Left colon (tissue), 2 donors: ENCODE results near the gene ZDHHC11. TPM values are rescaled to one million over a fixed set of nuclear protein-coding genes. Genes with fewer than 3 reads are reported as not detected.
"Not testable (repeated sequence)": the region's sequence is repeated elsewhere in the genome, so short reads cannot be mapped to it uniquely, and the experiment has no call there.

Source experiments
- ATAC-seq: fragments of 200-7000 bp; cut with Tn5 transposase; one replicate; pipeline ENCODE4 v1.9.1; 2020; ENCODE audit warnings: mild to moderate bottlenecking, moderate library complexity
- DNase-seq, 2 donors: peaks; one replicate each; pipeline ENCODE4 v3.0.0-alpha.2; 2020
- intact Hi-C, 2 donors: fragments of 100-400 bp; cut with DNase I in 1 of 2; cut with micrococcal nuclease in 1 of 2; formaldehyde crosslinking; loops; one replicate each; pipeline versions ENCODE4 v1.11.2 to v1.14.0; 2022; cut with DNase I, micrococcal nuclease
- total RNA-seq, 2 donors: library from RNA; stranded (reverse); fragmentation: NEBNext Ultra II Directional; extraction: Animal tissue kit (Norgen Biotek cat#: 25700); gene quantifications; one replicate each; pipeline ENCODE4 v1.2.1, GENCODE V29; 2021
- donor health status: DM: no; HTN: no; CAD: no.
- donor health status: DM: yes; HTN: yes; CAD: no.

Gene ZDHHC11
- total RNA-seq, 2 donors from 2014 or later: 2.7 to 27.8 TPM

DNA sequence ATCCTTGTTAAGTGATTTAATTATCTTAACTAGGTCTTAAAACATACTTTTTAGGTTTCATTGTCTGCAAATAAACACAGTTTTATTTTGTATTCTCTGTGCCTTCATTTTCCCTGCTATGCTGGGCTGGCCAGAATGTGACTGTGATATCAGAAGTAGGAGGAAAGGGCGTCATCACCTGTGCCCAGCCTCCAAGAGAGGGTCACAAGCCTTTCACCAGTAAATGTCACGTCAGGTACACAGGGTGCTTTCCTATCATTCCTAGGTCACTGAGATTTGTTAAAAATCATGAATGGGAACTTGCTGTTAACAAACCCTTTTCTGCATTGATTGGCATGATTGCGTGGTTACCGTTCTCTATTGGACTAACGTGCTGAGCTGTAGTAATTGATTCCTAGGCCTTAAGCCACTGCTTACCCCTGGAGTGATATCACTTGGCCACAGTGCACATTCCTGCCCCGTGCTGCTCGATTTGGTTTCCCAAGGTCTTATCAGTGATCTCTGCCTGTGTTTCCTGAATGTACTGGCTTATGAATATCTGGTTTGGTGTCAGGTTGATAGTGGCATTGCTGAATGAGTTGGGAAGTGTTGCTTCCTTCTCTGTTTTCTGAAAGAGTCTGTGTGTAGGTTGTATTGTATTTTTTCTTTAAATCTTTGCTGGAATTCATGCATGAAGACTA lies 14.7 kb downstream of the ZDHHC11 start:
- intact Hi-C loops, DNase-seq: not testable (repeated sequence)
- ATAC-seq: peak; percentile 28

DNA sequence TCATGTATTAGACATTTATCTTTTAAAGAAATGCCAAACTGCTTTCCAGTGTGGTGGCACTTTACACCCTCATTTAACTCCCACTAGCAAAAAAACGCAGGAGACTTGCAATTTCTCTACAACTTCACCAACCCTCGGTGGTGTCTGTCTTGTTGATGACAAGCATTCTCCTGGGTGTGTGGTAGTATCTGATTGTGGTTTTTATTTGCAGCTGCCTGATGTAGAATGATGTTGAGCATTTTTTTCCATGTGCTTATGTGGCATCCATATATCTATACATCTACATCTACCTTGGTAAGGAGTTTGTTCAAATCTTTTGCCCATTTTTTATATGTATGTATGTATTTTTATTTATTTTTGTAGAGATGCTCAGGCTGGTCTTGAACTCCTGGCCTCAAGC lies 16.8 kb downstream of the ZDHHC11 start:
- intact Hi-C loops, DNase-seq, ATAC-seq: not testable (repeated sequence)

DNA sequence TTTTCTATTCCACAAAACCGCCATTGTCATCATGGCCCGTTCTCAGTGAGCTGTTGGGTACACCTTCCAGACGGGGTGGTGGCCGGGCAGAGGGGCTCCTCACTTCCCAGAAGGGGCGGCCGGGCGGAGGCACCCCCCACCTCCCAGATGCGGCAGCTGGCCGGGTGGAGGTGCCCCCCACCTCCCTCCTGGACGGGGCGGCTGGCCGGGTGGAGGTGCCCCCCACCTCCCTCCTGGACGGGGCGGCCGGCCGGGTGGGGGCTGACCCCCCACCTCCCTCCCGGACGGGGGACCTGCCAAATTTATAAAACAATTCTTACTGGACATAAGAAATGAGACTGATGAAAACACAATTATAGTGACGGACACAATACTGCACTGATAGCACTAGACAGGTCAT lies 22.6 kb downstream of the ZDHHC11 start:
- DNase-seq, intact Hi-C loops, ATAC-seq: not testable (repeated sequence)

DNA sequence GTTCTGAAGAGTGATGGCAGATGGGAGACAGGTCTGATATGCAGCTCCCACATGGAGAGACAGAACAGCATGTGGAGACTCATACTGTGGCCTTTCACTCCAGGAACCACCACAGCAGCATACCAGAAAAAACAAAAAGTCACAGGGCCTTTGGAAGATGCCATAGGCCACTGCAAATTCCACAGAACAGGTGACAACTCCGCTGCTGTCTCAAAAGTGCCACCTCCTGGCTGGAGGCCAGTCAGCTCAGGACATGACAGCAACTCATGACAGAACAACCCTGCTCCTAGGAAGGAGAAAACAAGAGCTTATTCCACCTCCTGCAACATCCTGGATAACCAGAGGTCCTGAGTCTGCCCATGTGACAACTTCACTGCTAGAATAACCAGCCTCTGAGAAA lies 25.2 kb downstream of the ZDHHC11 start:
- DNase-seq (peak in 1 of 2 donors; percentile 55), ATAC-seq (peak; percentile 71)
- intact Hi-C loops: not testable (repeated sequence)

DNA sequence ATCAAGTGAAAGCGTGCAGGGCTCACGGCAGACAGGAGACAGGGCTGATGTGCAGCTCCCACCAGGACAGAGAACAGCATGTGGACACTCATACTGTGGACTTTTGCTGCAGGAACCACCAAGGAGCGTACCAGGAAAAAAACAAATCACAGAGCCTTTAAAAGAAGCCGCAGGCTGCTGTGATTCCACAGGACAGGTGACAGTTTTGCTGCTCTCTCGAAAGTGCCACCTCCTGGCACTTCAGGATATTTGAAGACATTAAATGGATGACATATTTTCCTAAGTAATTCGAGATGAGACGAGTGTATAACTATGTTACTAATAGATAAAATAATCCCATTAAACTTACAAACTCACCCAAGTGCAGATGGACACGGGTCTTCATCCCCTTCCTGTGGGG lies 29.3 kb downstream of the ZDHHC11 start:
- DNase-seq (no peak), ATAC-seq (peak; percentile 52)
- intact Hi-C loops: no loop called here

DNA sequence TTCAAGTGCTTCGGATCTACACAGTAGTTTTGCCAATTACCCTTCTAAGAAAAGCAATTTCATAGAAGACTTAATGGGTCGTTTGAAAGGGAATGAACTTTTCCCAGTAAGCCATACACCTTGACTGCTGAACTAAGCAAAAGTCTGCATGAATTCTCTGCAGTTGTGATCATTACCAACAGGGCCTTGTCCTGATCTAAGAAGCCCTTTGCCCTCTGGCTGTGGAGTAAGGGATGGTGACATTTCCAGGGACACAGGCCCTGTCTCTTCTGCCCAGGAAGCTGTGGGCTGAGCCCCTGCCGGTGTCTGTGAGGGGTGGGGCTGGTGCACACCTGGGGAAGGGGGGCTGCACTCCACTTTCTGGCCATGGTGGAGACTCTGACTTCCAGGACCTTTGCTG lies 30.5 kb downstream of the ZDHHC11 start:
- ATAC-seq (no peak), DNase-seq (no peak)
- intact Hi-C loops: no loop called here

DNA sequence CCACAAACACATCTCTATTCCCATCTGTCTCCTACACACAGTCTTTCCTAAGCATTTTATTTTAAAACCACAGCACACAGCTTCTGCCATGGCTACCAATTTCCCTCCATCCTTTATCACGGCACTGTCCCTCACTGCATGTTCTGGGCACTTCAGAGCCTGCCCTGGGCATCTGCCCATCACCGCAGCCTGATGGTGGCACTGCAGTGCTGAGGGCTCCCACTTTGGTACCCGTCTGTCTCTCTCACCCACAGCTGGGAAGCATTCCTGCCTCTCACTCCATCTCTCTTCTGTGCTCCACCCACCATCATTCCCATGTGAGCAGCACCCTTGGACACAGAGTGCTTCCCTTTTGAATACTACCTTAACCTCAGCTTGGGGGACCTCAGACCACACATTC lies 31.7 kb downstream of the ZDHHC11 start:
- no peak for ATAC-seq
- DNase-seq: no peak
- intact Hi-C loops: no loop called here

DNA sequence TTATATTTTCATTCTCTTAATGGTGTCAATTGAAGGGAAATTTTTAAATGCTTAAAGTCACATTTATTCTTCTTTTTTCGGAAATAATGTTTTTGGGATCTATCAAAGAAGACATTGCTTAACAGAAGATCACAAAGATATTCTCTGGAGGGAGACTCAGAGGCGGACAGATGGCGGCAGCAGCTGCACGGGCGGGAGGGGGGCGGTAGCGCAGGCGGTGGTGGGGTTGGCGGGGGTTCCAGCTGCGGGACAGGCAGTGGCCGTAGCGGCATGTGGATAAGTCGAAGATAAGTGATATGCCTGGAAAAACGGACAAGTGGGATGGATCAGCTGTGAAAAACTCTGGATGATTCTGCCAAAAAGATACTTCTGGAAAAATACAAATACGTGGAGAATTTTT lies 34.6 kb downstream of the ZDHHC11 start:
- no peak for DNase-seq
- ATAC-seq: no peak
- intact Hi-C loops: no loop called here

DNA sequence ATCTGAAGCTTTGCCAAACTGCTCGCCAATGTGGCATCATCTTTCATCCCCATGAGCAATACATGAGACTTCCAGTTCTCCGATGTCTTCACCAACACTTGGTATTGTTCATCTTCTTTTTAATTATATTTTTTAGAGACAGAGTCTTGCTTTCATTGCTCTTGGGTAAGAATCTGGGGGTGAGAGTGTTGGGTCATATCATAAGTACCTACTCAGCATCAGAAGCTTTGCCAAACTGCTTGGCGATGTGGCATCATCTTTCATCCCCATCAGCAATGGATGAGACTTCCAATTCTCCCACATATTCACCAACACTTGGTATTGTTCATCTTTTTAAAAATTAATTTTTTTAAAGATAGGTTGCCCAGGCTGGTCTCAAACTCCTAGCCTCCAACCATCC lies 35.3 kb downstream of the ZDHHC11 start:
- intact Hi-C loops: no loop called here
- ATAC-seq (no peak), DNase-seq (no peak)

DNA sequence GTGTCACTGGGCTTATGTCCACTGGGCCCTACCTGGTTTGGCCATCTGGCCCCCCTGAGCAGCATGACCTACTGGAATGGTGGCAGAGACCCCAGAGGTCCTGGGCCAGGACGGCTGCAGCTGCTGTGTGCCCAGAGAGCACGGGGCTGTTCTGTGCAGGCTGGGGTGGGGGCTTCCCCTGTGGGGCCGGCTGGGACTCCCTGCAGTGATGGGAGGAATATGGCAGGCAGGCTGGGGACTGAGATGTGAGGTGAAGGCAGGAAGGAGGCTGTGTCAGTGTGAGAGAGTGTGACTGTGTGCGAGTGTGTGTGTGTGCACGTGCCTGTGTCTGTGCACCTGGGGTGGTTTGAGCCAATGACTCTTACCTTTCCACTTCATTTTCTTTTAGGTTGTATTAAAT lies 37.2 kb downstream of the ZDHHC11 start:
- ATAC-seq, intact Hi-C loops, DNase-seq: not testable (repeated sequence)

DNA sequence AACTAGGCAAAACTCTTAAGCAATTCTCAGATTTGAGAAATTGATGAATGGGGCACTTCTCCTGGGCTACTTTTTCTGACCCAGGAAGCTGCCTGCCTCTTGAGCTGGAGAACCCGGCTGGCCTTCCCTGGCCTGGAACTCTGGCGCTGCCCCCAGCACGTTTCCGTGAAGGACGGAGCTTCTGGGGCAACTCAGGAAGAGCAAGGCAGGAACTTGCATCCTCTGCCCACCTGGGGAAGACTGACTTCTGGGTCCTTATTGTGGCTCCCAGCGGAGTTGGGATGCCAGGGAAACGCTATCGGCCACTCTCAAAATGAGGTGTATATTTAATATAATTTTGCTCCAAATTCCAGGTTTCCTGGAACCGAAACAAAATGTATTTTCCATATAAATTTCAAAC lies 39.4 kb downstream of the ZDHHC11 start:
- ATAC-seq, intact Hi-C loops, DNase-seq: not testable (repeated sequence)

DNA sequence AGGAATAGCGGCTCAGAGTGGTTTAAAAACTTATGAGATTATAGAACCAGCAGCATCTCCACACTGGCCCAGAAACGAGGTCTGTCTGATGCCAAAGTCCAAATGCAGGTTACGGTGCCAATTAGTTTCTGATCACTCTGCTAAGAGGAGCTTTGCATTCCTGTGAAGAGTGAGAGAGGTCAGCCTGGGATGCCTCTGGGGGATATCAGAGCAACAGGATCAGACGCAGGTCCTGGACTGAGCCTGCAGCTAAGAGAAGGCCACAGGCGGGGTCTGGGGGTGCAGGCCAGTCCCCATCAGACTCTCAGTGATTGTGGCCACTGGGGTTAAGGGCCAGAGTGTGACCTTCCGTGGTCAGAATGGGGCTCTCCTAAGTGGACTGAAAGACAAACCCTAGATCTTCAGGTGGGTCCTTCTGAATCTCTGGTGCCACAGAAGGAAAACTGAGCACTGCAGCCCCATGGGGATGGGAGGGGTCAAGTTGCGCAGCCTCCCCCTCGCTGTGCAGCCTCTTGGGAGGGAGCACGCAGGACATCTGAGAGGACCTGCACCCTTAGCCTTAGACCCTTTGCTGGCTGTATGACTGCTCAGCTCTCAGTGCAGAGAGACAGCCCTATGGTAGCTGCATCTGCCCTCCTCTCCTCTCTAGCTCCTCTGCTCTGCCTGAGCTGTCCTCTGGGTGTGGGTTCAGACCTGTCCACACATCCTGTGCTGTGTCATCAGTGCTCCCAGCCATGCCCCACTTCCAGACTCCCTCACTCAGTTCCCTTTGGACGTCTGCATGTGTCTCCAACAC lies 42.9 kb downstream of the ZDHHC11 start:
- ATAC-seq, intact Hi-C loops, DNase-seq: not testable (repeated sequence)

DNA sequence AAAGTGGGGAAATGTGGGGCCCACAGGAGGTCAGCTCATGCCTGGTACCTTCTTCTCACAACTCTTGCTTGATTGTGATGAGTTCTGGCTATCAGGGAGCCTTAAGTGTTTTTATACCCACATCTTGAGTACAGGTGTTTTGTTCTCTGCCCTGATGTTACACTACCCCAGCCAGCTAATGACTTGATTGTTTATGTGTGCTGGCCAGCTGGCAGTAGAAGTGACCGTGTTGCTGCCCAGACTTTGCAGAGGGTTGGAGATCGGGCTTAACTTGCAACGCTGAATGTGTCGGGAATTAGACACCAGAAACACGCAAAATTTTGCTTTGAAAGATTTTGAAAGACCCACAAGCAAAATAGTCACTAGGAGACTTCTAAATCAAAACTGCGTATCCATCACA lies 49.3 kb downstream of the ZDHHC11 start:
- ATAC-seq (no peak), DNase-seq (no peak)
- intact Hi-C loops: no loop called here

DNA sequence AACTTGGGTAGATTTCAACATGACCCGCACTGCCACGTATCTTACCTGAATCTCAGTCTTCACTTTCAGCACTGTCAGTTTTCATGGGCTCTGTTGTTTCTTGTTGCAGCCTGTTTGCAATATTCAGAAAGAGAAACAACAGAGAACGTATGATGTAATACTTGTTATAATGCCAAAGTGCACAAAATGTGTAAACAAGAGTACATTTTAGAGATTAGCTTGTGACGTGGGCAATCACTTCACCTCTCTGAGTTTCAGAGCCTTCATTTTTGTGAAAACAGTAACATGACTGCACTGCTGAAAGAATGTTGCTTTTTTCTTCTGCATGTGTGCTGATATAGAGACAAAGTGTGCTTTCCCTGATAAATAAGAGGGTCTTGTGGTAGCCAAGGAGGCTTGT lies 49.7 kb downstream of the ZDHHC11 start:
- intact Hi-C loops, DNase-seq, ATAC-seq: not testable (repeated sequence)

DNA sequence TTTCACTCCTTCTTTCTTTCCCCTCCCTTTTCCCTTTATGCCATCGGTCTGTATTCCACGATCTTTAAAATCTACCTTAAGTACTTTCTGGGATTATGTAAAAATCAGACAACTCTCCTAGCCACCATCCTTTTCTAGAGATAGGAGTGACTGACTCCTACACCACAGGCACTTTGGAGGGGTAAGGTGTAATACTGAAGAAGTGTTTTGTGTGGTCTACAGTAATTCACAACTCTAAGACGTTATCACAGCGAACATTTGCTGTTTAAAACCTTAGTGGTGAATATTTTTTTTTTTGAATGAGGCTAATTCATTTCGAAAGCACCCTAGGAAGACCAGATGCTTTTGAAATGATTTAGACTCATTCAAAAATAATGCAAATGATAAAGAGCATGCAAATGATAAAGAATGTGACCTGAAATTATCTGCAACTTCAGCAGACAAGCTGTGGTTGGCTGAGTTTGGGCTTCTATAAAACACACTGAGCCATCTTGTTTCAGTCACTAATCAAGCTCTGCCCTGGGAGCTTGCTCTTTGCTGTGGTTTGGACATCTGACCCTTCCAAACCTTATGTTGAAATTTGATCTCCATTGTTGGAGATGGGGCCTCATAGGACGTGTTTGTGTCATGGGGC lies 52.2 kb downstream of the ZDHHC11 start:
- ATAC-seq: not testable (repeated sequence)
- intact Hi-C loops: loop anchor here in 1 of 2 donors (5.0 kb wide), 1 partner anchor 86 kb away; no protein-coding TSS in a partner anchor

DNA sequence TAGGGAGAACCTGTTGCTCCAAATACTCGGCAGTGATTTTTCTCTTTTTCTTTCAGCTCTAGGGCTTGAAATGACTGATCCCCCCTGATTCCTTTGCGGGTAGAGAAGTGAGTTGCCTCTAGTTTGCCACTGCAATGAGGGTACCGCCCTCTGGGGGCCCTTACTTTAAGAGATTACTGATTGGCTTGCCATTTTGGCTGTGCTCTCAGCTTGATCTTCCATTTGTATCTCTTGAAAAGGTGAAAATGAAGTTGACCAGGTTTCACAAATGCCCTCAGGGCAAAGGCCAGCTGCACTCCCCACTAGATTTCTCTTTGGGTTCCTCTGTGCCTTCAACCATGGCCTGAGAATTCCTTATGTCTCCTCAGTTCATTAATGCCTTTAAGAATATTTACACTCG lies 52.8 kb downstream of the ZDHHC11 start:
- intact Hi-C loops: loop anchor here in 1 of 2 donors (5.0 kb wide), 1 partner anchor 86 kb away; no protein-coding TSS in a partner anchor
- not testable (repeated sequence) for DNase-seq, ATAC-seq

More for the DNA sequence above, 52.2 kb downstream of the ZDHHC11 start:
- not testable (repeated sequence) for DNase-seq

DNA sequence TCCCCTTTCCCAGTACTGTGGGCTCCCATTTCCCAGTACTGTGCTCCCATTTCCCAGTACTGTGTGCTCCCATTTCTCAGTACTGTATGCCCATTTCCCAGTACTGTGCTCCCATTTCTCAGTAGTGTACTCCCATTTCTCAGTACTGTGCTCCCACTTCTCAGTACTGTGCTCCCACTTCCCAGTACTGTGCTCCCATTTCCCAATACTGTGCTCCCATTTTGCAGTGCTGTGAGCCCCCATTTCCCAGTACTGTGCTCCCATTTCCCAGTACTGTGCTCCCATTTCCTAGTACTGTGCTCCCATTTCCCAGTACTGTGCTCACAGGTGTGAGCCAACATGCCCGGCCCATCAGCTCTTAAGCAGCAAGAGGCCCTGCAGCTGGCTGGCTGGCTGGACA lies 54.9 kb downstream of the ZDHHC11 start:
- not testable (repeated sequence) for ATAC-seq, DNase-seq
- intact Hi-C loops: loop anchor here in 1 of 2 donors (5.0 kb wide), 1 partner anchor 84 kb away; no protein-coding TSS in a partner anchor

DNA sequence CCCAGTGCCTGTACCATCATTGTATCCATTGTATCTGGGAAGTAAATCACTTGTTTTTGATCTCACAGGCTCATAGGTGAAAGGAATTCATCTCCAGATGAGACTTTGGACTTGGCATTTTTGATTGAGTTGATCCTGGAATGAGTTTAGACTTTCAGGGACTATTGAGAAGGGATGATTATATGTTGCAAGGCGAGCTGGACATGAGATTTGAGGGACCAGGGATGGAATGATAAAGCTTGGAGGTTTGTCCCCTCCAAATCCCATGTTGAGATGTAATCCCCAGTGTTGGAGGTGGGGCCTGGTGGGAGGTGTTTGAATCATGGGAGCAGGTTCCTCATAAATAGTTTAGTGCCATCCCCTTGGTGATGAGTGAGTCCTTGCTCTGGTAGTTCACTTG lies 55.8 kb downstream of the ZDHHC11 start:
- intact Hi-C loops: loop anchor here in 1 of 2 donors (5.0 kb wide), 1 partner anchor 83 kb away; no protein-coding TSS in a partner anchor
- DNase-seq, ATAC-seq: not testable (repeated sequence)

DNA sequence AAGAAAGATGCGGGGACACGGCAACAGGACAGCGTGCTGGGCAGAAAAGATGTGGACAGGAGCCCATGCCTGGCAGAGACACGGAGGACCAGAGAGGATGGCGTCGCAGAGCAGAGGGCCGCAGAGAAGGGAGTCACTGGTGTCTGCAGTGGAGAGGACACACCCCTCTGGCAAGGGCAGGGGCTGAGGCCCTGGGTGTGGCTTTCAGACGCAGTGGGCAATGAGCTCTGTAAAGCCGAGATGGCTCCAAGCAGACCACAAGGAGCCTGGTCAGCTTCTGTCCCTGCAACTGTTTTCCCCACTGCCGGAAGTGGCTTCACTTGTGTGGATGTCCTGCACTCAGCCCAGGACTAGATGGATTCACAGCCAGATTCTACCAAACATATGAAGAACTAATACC lies 62.1 kb downstream of the ZDHHC11 start:
- DNase-seq, ATAC-seq: not testable (repeated sequence)
- intact Hi-C loops: loop anchor here in 1 of 2 donors (10.0 kb wide), 1 partner anchor 94 kb away; the partner anchor contains the start of gene TPPP
